Stimulated activated CD8-positive, alpha-beta memory T cell treated with anti-CD3 and anti-CD28 coated beads, Interleukin-2, amount 100 ng/mL, for 1 hour (primary cell): ENCODE data around the gene USP4.
"Not testable (repeated sequence)": the region's sequence is repeated elsewhere in the genome, so short reads cannot be mapped to it uniquely, and the experiment has no call there.

Experiments
- DNase-seq, 2 donors: peaks; one replicate each; pipeline ENCODE4 v3.0.0-alpha.2; 2020; ENCODE audit warnings: low read depth in 2 of 2

USP4 gene, protein sequence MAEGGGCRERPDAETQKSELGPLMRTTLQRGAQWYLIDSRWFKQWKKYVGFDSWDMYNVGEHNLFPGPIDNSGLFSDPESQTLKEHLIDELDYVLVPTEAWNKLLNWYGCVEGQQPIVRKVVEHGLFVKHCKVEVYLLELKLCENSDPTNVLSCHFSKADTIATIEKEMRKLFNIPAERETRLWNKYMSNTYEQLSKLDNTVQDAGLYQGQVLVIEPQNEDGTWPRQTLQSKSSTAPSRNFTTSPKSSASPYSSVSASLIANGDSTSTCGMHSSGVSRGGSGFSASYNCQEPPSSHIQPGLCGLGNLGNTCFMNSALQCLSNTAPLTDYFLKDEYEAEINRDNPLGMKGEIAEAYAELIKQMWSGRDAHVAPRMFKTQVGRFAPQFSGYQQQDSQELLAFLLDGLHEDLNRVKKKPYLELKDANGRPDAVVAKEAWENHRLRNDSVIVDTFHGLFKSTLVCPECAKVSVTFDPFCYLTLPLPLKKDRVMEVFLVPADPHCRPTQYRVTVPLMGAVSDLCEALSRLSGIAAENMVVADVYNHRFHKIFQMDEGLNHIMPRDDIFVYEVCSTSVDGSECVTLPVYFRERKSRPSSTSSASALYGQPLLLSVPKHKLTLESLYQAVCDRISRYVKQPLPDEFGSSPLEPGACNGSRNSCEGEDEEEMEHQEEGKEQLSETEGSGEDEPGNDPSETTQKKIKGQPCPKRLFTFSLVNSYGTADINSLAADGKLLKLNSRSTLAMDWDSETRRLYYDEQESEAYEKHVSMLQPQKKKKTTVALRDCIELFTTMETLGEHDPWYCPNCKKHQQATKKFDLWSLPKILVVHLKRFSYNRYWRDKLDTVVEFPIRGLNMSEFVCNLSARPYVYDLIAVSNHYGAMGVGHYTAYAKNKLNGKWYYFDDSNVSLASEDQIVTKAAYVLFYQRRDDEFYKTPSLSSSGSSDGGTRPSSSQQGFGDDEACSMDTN

DNA sequence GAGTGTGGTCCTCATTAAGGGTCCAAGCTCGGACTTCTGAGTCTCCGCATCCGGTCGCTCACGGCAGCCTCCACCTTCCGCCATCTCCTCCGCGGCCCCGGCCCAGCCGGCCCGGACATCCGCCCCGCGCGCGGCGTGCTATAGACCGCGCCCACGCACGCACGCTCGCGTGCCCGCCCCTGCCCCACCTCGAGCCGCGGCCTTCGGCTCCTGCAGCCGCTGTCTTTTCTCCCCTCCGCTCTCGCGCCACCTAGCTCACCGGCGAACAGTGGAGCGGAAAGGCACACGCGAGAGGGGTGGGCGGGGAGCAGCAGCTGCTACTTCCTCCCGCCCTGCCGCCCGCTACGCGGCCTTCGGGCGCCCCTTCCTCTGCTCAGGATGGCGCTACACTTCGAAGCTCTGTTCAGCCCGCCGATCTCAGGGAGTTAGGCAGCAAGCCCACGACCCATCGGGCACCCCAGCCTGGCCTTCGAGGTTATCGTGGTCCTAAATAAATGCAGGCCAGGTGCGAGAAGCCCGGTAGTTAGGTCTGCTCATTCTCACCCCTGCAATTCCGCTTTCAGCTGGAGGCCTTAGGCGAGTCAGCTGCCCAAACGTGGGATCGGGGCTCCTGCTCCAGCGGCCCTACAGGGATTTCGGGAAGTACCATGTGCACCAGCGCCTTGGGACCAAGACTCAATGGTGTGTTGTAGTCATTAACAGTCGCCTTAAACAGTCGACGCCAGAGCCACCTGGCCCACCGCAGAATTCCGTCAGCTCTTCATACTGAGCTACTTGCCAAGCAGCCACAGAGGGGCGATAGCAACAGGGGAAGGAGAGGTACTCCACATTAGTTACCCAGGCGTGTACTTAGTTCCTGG lies at the start of gene USP4:
Gene USP4 (minus strand): TSS at position 113 of the 860 bp plus-strand sequence. CDS start 29 bp downstream, at position 84.
- peak; percentile 83 to 84 for DNase-seq

DNA sequence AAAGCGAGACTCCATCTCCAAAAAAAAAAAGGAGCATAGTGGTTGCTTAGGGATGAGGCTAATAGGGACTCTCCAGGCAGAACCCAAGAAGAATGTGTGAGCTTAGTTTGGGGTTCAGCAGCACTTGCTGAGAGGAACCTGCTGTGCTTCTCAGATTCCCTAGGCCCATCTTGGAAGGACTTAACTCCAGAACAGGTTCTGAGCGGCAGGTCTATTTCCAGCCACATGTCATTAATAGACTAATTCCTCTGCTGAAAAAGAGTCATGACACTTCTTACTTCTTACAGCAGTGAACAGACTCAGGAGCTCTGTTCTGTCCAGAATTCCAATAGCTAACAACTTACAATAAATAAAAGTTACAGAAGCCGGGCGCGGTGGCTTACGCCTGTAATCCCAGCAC lies 49.4 kb upstream of the USP4 start:
- no peak for DNase-seq

DNA sequence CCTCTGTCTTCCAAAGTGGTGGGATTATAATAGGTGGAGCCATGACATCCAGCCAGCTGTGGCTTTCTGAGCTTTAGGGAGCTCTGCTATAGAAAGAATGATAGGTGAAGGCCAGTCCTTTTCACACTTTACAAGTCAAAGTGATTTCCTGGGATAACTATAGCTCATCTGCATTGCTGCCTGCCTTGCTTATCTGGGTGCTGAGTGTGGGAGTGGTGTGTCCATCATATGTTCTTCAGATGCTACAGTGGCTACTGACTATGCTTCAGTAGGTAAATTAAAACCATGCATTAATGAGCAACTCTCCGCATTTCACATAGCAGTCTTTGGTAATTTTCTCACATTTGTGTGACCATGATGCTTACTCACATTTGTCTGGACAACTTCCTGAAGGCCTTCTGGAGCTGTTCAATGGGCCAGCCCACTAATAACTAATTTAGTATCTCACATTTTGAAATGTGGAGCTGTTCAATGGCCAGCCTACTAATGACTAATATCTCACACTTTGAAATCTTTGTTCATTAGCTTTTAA lies 48.5 kb upstream of the USP4 start:
- no peak for DNase-seq

DNA sequence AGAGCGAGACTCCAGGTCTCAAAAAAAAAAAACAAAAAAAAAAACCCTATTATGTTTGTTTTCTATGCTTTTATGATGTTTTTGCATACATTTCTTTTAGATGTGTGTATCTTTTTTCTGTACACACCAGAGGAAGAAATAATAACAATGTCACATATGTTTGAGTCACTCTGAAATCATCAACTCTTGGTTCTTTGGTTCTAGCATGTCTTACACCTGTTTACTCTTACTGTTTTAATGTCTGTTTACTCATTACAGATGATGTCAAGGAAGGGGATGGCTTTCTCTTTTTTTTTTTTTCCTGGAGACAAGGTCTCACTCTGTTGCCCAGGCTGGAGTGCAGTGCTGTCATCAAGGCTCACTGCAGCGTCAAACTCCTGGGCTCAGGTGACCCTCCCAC lies 47.9 kb upstream of the USP4 start:
- no peak for DNase-seq

- DNase-seq, result no peak
Observed at GRCh38 chr3:49386056-49386756, 46.4 kb upstream of the USP4 start.

DNA sequence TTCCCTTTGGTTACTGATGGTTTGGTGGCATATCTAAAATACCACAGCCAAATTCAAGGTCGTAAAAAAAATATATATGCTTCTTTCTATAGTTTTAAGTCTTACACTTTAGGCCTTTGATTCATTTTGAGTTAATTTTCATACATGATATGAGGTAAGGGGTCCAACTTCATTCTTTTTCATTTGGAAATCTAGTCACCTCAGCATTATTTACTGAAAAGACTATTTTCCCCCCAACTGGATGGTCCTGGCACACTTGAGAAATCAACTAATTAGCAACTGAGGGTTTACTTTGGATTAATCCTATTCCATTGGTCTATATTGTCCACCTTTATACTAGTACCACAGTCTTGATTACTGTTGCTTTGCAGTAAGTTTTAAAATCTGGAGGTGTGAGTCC lies 45.8 kb upstream of the USP4 start:
- DNase-seq, result no peak

- no peak for DNase-seq
Observed at GRCh38 chr3:49383387-49383786, 43.5 kb upstream of the USP4 start.

- DNase-seq, result no peak
Observed at GRCh38 chr3:49378249-49378895, 38.5 kb upstream of the USP4 start.

GRCh38 chr3:49377483-49377882 lies 37.6 kb upstream of the USP4 start:
- no peak for DNase-seq

GRCh38 chr3:49371946-49372345 lies 32.1 kb upstream of the USP4 start:
- no peak for DNase-seq

GRCh38 chr3:49370585-49371290 lies 30.9 kb upstream of the USP4 start:
- no peak for DNase-seq

GRCh38 chr3:49362561-49362960 lies 22.7 kb upstream of the USP4 start:
- no peak for DNase-seq

DNA sequence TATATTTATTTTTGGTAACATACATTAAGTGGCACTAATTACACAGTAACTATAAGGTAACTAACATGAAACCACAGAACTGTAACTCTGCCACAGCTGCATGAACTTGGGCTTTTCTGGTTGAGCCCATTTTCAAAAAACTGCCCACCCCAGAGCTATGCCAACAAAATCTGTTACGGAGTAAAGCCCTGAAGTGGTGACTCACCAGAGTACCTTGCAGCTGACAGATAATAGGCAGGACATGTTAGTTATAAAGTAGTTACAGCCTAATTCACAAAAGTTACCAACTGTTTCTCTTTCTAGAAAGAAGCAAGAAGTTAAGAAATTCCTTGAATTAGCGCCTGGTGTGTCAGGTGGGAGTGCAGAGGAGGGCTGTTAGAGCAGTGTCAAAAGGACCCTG lies 19.8 kb upstream of the USP4 start:
- DNase-seq, result no peak

GRCh38 chr3:49358884-49359225 lies 19.0 kb upstream of the USP4 start:
- no peak for DNase-seq

DNA sequence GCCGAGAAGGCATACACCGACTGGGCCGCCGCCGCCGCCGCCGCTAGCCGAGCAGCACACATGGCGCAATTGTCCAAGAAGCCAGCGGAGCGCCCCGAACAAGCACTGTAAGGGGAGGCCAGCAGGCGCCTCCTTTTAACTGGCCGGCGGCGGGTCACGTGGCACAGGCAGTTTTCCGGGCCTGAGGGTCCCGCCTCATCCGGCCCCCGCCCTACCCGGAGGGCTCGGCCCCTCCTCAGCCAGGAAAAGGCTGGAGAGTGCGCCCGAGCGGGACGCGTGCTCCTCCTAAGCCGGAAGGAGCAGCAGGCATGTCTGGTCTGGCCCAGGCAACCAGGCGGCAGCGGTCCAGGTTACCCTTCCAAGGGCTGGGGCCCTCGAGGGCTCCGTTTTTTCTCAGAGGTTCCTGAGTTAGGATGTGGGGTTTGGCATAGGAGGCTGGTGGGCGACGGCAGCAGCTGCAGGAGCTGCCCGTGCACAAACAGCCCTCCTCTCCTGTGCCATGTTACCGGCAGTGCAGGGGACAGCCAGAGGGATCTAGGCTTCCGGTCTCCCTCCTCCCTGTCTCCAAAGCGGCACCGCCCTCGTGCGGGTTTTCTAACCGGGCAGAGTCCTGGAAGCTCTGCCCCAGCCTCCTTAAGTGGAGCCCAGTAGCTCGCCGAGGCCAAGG lies 18.5 kb upstream of the USP4 start, which contains the start of gene GPX1:
Gene GPX1 (minus strand): TSS at position 137 of the 667 bp plus-strand sequence. CDS start 75 bp downstream, at position 62.
- peak; percentile 48 to 58 for DNase-seq

GRCh38 chr3:49357443-49358216 lies 17.8 kb upstream of the USP4 start:
- DNase-seq, result peak in 1 of 2 donors; percentile 16

DNA sequence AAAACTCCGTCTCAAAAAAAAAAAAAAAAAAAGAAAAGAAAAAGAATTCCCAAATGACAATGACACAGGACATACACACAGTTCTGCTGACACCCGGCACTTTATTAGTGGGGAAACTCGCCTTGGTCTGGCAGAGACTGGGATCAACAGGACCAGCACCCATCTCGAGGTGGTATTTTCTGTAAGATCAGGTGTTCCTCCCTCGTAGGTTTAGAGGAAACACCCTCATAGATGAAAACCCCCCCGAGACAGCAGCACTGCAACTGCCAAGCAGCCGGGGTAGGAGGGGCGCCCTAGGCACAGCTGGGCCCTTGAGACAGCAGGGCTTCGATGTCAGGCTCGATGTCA lies 17.2 kb upstream of the USP4 start:
- not testable (repeated sequence) for DNase-seq

DNA sequence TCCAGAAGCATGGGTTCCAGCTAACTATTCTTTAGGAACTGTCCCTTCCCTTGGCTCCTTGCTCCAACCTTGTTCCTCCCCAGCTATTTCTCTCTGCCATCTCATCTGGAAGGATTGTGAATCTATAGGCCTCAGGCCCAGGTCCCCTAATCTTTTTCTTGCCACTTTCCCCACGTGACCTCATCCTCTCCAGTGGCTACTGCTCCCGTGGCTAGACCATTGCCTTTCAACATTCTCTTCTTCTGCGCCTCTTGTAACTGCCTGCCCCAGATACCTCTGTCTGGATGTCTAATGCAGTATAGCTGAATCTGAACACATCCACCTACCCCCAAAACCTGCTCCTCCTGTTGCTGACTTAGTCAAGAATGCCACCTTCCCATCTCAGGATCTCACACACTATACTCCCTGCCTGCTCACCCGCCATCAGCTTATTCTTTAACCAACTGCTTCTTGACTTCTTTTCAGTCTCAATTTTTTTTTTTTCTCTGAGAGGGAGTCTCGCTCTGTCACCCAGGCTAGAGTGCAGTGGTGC lies 13.1 kb upstream of the USP4 start:
- DNase-seq, result no peak
